ENCODE results near the gene TPCN1. TPM values are rescaled to one million over a fixed set of nuclear protein-coding genes. Genes with fewer than 3 reads are reported as not detected.

Gene TPCN1
- total and polyA plus RNA-seq, 2 donors (not counting 1 experiment from before 2014, with no cell fraction given), result 17.2 to 17.8 TPM

GRCh38 chr12:113290506-113290905, 69.2 kb downstream of the TPCN1 start:
- Histone ChIP-seq H2AFZ (ENCODE audit: low read length) (no peak overlapping the region), H3K4me2 (ENCODE audit: extremely low read depth, insufficient read depth, low read length) (no peak overlapping the region), H3K27ac (ENCODE audit: insufficient read depth, low read length) (no peak overlapping the region), H3K36me3 (ENCODE audit: control insufficient read depth, insufficient read depth, low read length) (no peaks in the 10 kb centered on the region), H3K9me3 (ENCODE audit: control insufficient read depth, insufficient read depth, low read depth, low read length) (no peaks in the 10 kb centered on the region), H3K79me2 (ENCODE audit: control insufficient read depth, insufficient read depth, low read length) (no peaks in the 10 kb centered on the region), H3K4me3 (replicated peaks in 1 of 4; ENCODE audit: control extremely low read depth in 1 of 4, insufficient read depth in 1 of 4, low read depth in 3 of 4, low read length in 4 of 4) (no peak overlapping the region), H4K20me1 (ENCODE audit: control insufficient read depth, extremely low read depth, insufficient read depth, low read length) (no peaks in the 10 kb centered on the region), H3K4me1 (ENCODE audit: control insufficient read depth, extremely low read depth, insufficient read depth, low read length) (no peaks in the 10 kb centered on the region), H3K27me3 (ENCODE audit: control insufficient read depth, insufficient read depth, low read length) (no peaks in the 10 kb centered on the region), H3K9ac (ENCODE audit: insufficient read depth, low read length) (no peak overlapping the region)
- TF ChIP-seq, protein P1, sequence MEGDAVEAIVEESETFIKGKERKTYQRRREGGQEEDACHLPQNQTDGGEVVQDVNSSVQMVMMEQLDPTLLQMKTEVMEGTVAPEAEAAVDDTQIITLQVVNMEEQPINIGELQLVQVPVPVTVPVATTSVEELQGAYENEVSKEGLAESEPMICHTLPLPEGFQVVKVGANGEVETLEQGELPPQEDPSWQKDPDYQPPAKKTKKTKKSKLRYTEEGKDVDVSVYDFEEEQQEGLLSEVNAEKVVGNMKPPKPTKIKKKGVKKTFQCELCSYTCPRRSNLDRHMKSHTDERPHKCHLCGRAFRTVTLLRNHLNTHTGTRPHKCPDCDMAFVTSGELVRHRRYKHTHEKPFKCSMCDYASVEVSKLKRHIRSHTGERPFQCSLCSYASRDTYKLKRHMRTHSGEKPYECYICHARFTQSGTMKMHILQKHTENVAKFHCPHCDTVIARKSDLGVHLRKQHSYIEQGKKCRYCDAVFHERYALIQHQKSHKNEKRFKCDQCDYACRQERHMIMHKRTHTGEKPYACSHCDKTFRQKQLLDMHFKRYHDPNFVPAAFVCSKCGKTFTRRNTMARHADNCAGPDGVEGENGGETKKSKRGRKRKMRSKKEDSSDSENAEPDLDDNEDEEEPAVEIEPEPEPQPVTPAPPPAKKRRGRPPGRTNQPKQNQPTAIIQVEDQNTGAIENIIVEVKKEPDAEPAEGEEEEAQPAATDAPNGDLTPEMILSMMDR (conservative IDR thresholded peaks at IDR 0.05 in 1 of 2, IDR thresholded peaks at IDR 0.05 in 1 of 2; ENCODE audit: low read depth in 1 of 2, low read length in 2 of 2), result no peak
- TF ChIP-seq EZH2 (IDR thresholded peaks at IDR 0.05; ENCODE audit: low read length, missing control alignments), result no peak
- no peak for DNase-seq (ENCODE audit: low read depth in 2 of 2)

- Histone ChIP-seq H3K79me2 (ENCODE audit: control insufficient read depth, insufficient read depth, low read length) (no peaks in the 10 kb centered on the region), H3K9ac (ENCODE audit: insufficient read depth, low read length) (no peak overlapping the region), H3K4me3 (replicated peaks in 1 of 4; ENCODE audit: control extremely low read depth in 1 of 4, insufficient read depth in 1 of 4, low read depth in 3 of 4, low read length in 4 of 4) (no peak overlapping the region), H2AFZ (ENCODE audit: low read length) (no peak overlapping the region), H3K36me3 (ENCODE audit: control insufficient read depth, insufficient read depth, low read length) (no peaks in the 10 kb centered on the region), H3K4me2 (ENCODE audit: extremely low read depth, insufficient read depth, low read length) (no peak overlapping the region), H4K20me1 (ENCODE audit: control insufficient read depth, extremely low read depth, insufficient read depth, low read length) (no peaks in the 10 kb centered on the region), H3K27ac (ENCODE audit: insufficient read depth, low read length) (no peak overlapping the region), H3K27me3 (ENCODE audit: control insufficient read depth, insufficient read depth, low read length) (no peaks in the 10 kb centered on the region), H3K9me3 (ENCODE audit: control insufficient read depth, insufficient read depth, low read depth, low read length) (no peaks in the 10 kb centered on the region), H3K4me1 (ENCODE audit: control insufficient read depth, extremely low read depth, insufficient read depth, low read length) (no peaks in the 10 kb centered on the region)
- TF ChIP-seq, protein P1 (conservative IDR thresholded peaks at IDR 0.05 in 1 of 2, IDR thresholded peaks at IDR 0.05 in 1 of 2; ENCODE audit: low read depth in 1 of 2, low read length in 2 of 2), result no peak
- TF ChIP-seq EZH2 (IDR thresholded peaks at IDR 0.05; ENCODE audit: low read length, missing control alignments), result no peak
- DNase-seq (ENCODE audit: low read depth in 2 of 2), result no peak
Observed at GRCh38 chr12:113291586-113291985, 70.3 kb downstream of the TPCN1 start.

GRCh38 chr12:113292091-113292490, 70.8 kb downstream of the TPCN1 start:
- H3K27me3 ChIP-seq (ENCODE audit: control insufficient read depth, insufficient read depth, low read length), result no peaks in the 10 kb centered on the region
- no peaks in the 10 kb centered on the region for H3K36me3 ChIP-seq (ENCODE audit: control insufficient read depth, insufficient read depth, low read length)
- no peak overlapping the region for H3K27ac ChIP-seq (ENCODE audit: insufficient read depth, low read length)
- no peak overlapping the region for H3K4me2 ChIP-seq (ENCODE audit: extremely low read depth, insufficient read depth, low read length)
- no peaks in the 10 kb centered on the region for H3K4me1 ChIP-seq (ENCODE audit: control insufficient read depth, extremely low read depth, insufficient read depth, low read length)
- H4K20me1 ChIP-seq (ENCODE audit: control insufficient read depth, extremely low read depth, insufficient read depth, low read length), result no peaks in the 10 kb centered on the region
- no peak overlapping the region for H3K9ac ChIP-seq (ENCODE audit: insufficient read depth, low read length)
- H3K9me3 ChIP-seq (ENCODE audit: control insufficient read depth, insufficient read depth, low read depth, low read length), result no peaks in the 10 kb centered on the region
- no peak overlapping the region for H3K4me3 ChIP-seq (replicated peaks in 1 of 4; ENCODE audit: control extremely low read depth in 1 of 4, insufficient read depth in 1 of 4, low read depth in 3 of 4, low read length in 4 of 4)
- H2AFZ ChIP-seq (ENCODE audit: low read length), result no peak overlapping the region
- no peaks in the 10 kb centered on the region for H3K79me2 ChIP-seq (ENCODE audit: control insufficient read depth, insufficient read depth, low read length)
- peak; percentile 43 to 72 for DNase-seq (ENCODE audit: low read depth in 2 of 2)
- TF ChIP-seq, protein P1 (conservative IDR thresholded peaks at IDR 0.05 in 1 of 2, IDR thresholded peaks at IDR 0.05 in 1 of 2; ENCODE audit: low read depth in 1 of 2, low read length in 2 of 2), result no peak
- TF ChIP-seq EZH2 (IDR thresholded peaks at IDR 0.05; ENCODE audit: low read length, missing control alignments), result no peak
